ENCODE measurements around the gene PER3.

PER3 gene

DNA sequence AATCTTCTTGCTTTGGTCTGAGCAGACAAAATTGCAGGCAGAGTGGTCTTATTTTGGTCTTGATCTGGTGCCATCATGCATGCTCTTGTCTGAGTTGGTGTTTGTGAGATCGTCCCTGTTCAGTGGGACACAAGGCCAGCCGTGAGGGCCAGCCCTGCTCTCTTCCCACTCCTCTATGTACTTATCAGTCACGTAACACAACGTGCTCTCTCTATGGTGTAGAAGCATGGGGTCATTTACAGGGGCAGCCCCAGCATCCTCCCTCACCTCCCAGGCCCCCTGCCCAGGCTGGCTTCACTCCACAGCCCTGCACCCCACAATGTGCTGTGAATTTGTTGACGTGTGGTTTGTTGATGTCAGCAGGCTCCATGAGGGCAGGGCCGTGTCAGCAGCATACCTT lies 87.0 kb downstream of the PER3 start:
- no peak for DNase-seq (ENCODE audit: low read depth in 2 of 2)

- no peak for DNase-seq (ENCODE audit: low read depth in 2 of 2)
These were observed 90.0 kb downstream of the PER3 start for GRCh38 chr1:7873801-7874795.

- no peak for DNase-seq (ENCODE audit: low read depth in 2 of 2)
These were observed 93.9 kb downstream of the PER3 start for GRCh38 chr1:7878027-7878426.

DNA sequence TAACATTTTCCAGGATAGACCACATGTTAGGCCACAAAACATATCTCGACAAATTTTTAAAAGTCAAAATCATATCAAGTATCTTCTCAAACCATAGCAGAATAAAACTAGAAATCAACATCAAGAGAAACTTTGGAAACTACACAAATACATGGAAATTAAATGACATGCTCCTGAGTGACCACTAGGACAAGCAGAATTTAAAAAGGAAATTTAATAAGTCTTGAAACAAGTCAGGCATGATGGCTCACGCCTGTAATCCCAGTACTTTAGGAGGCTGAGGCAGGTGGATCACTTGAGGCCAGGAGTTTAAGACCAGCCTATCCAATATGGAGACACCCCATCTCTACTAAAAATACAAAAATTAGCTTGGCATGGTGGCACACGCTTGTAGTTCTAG lies 95.1 kb downstream of the PER3 start:
- no peak for DNase-seq (ENCODE audit: low read depth in 2 of 2)

GRCh38 chr1:7884757-7885156 lies 100.7 kb downstream of the PER3 start:
- DNase-seq (ENCODE audit: low read depth in 2 of 2) = no peak

DNA sequence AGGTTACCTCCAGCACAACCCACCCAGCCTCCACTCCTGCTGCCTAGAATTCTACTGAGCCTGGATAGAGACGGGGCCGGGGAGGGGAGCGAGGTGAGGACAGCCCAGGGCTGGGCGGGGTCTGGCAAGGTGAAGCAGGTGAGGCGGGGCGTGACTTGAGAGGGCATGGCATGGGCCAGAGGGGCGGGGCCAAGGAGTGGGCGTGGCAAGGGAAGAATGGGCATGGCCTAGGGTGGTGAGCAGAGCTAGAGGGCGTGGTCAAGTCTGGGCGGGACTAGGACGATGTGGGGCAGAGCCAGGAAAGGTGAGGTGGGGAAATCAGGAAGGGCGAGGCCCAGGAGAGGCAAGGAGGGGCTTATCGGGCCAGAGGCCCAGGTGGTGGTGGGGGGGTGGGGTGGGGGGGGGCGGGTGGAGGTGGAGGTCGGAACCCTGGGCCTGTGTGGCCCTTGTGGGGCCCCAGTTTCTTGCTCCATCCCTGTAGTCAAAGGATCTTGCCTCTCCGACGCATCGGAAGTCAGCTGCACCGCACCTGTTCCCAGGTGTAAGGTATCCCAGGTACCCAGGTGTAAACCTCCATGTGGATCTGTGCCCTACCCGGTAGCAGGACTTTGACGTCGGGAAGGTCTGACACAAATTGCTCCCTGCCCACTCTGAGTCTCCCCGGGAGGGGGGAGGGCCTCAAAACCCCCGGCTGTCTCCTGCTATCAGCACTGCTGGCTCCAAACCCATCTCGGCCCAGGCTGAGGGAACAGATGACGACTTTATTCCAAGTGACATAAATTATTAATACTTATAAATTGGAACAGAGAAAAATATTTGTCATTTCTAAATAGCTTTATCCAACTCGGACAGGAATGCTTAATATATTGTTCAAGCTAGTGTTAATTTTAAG lies 101.7 kb downstream of the PER3 start:
- DNase-seq (ENCODE audit: low read depth in 2 of 2) = no peak

GRCh38 chr1:7886405-7886745 lies 102.3 kb downstream of the PER3 start:
- DNase-seq (ENCODE audit: low read depth in 2 of 2) = no peak

DNA sequence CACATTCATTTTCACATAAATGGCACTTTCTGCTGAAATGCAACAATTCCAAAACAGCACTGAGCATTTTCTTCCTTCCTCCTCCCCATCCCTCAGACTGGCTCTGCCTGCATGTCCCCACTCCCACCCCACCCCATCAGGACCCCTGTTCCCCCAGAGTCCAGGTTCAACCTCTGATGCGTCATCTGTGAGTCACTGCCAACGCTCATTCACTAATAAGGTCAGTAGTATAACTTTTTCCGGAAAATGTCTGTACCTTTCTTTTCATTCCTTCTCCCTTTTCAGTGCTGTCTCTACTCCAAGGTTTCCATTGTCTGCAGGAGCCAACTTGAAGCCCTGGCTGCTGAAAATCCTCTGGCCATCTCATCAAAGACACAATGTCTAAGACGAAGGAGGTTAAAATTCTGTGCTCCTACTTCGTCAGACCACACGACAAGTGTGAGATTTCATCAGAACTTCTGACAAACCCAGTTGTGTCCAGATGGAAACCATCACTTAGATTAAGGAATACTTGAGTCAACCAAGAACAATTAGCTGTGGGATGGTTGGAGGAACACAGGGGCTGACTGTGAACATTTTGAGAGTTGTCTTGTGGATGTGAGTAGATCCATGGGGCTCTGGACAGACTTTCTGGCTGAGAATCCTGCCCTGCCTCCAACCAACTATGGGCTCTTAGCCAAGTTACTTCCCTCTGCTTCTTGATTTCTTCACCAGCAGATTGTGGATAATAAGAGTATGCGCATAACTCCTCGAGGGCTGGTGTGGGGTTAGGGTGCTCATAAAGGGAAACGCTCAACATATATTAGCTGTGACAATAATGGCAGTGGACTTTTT lies 104.4 kb downstream of the PER3 start:
- no peak for DNase-seq (ENCODE audit: low read depth in 2 of 2)

DNA sequence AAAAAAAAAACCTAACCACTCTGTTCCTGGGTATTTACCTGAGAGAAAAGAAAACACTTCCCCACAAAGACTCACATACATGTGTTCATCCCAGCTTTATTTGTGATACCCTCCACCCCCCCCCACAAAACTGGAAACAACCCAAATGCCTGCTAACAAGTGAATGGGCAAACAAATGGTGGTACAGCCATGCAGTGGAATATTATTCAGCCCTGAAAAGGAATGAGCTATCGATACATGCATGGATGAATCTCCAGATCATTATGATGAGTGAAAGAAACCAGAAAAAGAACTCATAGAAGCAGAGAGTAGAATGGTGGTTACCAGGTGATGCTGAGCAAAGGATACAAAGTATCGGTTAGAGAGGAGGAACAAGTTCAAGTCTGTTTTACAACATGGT lies 106.8 kb downstream of the PER3 start:
- DNase-seq (ENCODE audit: low read depth in 2 of 2) = no peak

DNA sequence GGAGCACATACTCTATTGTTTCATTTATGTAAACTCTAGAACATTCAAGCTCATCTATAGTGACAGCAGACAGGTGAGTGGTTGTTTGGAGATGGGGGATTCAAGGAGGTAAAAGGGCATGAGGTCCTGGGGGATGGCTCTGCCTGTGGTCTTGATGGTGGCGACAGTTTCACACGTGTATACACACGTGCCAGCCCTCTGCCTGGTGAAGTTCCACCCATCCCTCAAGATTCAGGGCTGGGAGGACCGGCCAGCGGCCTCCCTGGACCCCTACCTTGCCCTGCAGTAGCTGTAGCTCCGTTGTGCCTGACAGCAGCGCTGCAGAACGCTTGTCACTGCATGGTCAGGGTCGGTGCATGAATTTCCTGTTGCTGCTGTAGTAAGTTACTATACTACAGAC lies 107.7 kb downstream of the PER3 start:
- no peak for DNase-seq (ENCODE audit: low read depth in 2 of 2)

DNA sequence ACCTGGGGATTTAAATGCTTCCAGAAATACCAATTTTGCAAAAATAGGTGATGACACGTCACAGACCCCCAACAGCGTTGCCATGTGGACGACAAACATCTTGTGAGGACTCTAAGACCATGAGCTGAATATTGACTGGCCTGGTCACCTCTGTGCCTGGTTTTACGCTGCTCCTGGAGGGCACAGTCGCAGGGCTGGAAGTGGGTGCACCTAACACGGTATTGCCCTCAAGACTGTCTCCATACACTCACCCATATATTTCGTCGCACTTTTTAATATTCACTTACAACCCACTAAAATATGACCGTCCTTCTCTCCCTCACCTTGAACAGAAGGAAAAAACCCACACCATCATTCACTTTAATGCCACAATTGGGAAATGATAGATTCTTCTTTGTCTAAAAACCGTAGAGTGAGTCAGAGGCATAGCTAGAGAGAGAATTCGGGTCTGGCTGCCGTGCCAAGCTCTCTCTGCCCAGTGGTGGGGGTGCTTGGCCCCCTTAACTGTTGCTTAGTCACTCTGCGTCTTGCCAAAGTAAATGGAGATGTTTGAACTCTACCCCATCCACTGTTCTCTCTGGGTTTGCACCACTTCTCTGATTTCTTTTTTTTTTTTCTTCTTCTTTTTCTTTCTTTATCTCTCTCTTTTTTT lies 109.6 kb downstream of the PER3 start:
- no peak for DNase-seq (ENCODE audit: low read depth in 2 of 2)

Measured in activated CD8-positive, alpha-beta memory T cell treated with anti-CD3 and anti-CD28 coated beads for 4 hours (primary cell).